ENCODE results near the gene PTBP3.

DNA sequence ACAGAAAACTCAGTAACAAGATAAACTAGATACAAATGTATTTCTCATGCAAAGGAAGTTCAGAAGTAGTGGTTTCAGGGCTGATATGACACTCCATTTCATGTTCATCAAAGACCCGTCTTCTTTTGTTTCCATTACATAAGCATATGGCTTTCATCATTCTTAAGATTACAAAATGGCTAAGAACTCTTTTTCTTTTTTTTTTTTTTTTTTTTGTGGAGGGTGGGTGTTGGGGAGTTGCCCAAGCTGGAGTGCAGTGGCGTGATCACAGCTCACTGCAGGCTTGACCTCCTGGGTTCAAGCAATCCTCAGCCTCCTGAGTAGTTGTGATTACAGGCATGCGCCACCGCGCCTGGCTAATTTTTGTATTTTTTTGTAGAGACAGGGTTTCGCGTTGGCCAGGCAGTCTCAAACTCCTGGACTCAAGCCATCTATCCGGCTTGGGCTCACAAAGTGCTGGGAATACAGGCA is 22.0 kb upstream of the PTBP3 start:
- no peak for TF ChIP-seq POLR2A (IDR thresholded peaks at IDR 0.05; ENCODE audit: low read depth)
- TF ChIP-seq, protein P1, sequence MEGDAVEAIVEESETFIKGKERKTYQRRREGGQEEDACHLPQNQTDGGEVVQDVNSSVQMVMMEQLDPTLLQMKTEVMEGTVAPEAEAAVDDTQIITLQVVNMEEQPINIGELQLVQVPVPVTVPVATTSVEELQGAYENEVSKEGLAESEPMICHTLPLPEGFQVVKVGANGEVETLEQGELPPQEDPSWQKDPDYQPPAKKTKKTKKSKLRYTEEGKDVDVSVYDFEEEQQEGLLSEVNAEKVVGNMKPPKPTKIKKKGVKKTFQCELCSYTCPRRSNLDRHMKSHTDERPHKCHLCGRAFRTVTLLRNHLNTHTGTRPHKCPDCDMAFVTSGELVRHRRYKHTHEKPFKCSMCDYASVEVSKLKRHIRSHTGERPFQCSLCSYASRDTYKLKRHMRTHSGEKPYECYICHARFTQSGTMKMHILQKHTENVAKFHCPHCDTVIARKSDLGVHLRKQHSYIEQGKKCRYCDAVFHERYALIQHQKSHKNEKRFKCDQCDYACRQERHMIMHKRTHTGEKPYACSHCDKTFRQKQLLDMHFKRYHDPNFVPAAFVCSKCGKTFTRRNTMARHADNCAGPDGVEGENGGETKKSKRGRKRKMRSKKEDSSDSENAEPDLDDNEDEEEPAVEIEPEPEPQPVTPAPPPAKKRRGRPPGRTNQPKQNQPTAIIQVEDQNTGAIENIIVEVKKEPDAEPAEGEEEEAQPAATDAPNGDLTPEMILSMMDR (IDR thresholded peaks at IDR 0.05): no peak
- no peak for TF ChIP-seq POLR2AphosphoS5 (IDR thresholded peaks at IDR 0.05)

Data from esophagus muscularis mucosa (tissue), 3 donors.